Endothelial cell of umbilical vein (primary cell): ENCODE data around the gene PLAA.

Source experiments
- EZH2 ChIP-seq: IDR thresholded peaks from 2 replicates; pipeline ENCODE4 v1.6.1; 2012; ENCODE audit warnings: borderline replicate concordance, low read depth, mild to moderate bottlenecking, moderate library complexity, low read length, inconsistent platforms; ENCODE audit not compliant: severe bottlenecking
- JUN ChIP-seq: IDR thresholded peaks from 2 replicates; pipeline ENCODE4 v1.6.1; 2011; ENCODE audit warnings: borderline replicate concordance, low read depth; ENCODE audit not compliant: insufficient read length, insufficient read depth
- POLR2AphosphoS5 ChIP-seq: IDR thresholded peaks from 2 replicates; pipeline ENCODE4 v1.6.1; 2012; ENCODE audit warnings: low read depth, mild to moderate bottlenecking, control low read depth, low read length, moderate library complexity; ENCODE audit not compliant: insufficient read depth
- TF ChIP-seq, protein P1 (sequence below), 2 donors: IDR thresholded peaks; 1 replicate in 1 of 2; 2 replicates in 1 of 2; pipeline ENCODE4 v1.5.1; 2011; ENCODE audit warnings: low read length in 2 of 2, mild to moderate bottlenecking in 2 of 2, moderate library complexity in 2 of 2, control low read depth in 1 of 2, inconsistent platforms in 1 of 2, low read depth in 1 of 2; ENCODE audit not compliant: insufficient read depth in 1 of 2; ENCODE audit errors: extremely low read depth in 1 of 2

DNA sequence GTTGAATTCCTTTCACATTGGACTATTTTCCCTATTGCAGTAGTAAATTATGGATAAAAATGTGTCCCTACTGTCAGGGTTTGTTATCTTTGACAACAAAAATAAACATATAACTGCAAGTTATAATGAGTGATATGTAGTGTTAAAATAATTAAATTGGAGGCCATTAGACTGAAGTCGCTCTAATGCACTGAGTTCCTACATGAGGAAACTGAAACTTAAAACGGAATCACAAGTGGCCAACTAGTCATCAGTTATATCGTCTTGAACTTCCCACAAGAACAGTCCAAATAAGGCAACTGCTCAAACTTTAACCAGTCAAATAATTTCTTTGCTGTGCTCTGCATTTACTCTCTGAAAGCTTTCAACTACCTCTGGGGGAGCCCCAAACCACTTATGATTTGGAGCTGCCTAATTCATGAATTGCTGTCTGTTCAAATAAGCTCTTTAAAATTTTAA, 7.0 kb upstream of the PLAA start:
- TF ChIP-seq, protein P1, sequence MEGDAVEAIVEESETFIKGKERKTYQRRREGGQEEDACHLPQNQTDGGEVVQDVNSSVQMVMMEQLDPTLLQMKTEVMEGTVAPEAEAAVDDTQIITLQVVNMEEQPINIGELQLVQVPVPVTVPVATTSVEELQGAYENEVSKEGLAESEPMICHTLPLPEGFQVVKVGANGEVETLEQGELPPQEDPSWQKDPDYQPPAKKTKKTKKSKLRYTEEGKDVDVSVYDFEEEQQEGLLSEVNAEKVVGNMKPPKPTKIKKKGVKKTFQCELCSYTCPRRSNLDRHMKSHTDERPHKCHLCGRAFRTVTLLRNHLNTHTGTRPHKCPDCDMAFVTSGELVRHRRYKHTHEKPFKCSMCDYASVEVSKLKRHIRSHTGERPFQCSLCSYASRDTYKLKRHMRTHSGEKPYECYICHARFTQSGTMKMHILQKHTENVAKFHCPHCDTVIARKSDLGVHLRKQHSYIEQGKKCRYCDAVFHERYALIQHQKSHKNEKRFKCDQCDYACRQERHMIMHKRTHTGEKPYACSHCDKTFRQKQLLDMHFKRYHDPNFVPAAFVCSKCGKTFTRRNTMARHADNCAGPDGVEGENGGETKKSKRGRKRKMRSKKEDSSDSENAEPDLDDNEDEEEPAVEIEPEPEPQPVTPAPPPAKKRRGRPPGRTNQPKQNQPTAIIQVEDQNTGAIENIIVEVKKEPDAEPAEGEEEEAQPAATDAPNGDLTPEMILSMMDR (IDR thresholded peaks at IDR 0.05; ENCODE audit: extremely low read depth in 1 of 2, insufficient read depth in 1 of 2, low read depth in 1 of 2, low read length in 2 of 2), result no peak
- TF ChIP-seq POLR2AphosphoS5 (no peak), JUN (no peak), EZH2 (no peak)
